Adipose tissue (tissue), 3 donors: ENCODE measurements around the gene NLRP9. TPM values are rescaled to one million over a fixed set of nuclear protein-coding genes. Genes with fewer than 3 reads are reported as not detected.

Experiments used
- H3K27ac ChIP-seq: one replicate; pipeline ENCODE4 v1.5.1; 2013; ENCODE audit warnings: low read depth, low read length
- WGBS, 3 donors: extraction: QIAGEN DNeasy Blood & Tissue Kit; methylation state at CpG; one replicate each; pipeline ENCODE4 v1.1.7; 2013; 5-methylcytosine and 5-hydroxymethylcytosine counted together
- polyA plus RNA-seq, 3 donors: library from polyadenylated mRNA; stranded (reverse); fragments of 200-250 nt; gene quantifications; one replicate each; pipeline ENCODE4 v1.2.3, GENCODE V29; 2013
- donor health status: healthy with polysubstance abuse.
- donor health status: Bipolar disorder and iron deficiency.
- donor health status: healthy.

NLRP9 gene
- polyA plus RNA-seq, 3 donors: not detected

- H3K27ac ChIP-seq: no peak overlapping the region
- 88 to 91% (median 90%) methylated on average over 12 of the region's 12 CpGs for WGBS, 3 donors
Measured at GRCh38 chr19:55667511-55667910, 70.7 kb downstream of the NLRP9 start.

GRCh38 chr19:55667006-55667381, 71.2 kb downstream of the NLRP9 start:
- H3K27ac ChIP-seq: no peak overlapping the region
- WGBS, 3 donors: 80 to 93% (median 87%) methylated on average over 4 of the region's 4 CpGs

GRCh38 chr19:55666343-55667005, 71.7 kb downstream of the NLRP9 start:
- WGBS, 3 donors: 85 to 91% (median 87%) methylated on average over 12 of the region's 12 CpGs
- H3K27ac ChIP-seq: no peak overlapping the region

DNA sequence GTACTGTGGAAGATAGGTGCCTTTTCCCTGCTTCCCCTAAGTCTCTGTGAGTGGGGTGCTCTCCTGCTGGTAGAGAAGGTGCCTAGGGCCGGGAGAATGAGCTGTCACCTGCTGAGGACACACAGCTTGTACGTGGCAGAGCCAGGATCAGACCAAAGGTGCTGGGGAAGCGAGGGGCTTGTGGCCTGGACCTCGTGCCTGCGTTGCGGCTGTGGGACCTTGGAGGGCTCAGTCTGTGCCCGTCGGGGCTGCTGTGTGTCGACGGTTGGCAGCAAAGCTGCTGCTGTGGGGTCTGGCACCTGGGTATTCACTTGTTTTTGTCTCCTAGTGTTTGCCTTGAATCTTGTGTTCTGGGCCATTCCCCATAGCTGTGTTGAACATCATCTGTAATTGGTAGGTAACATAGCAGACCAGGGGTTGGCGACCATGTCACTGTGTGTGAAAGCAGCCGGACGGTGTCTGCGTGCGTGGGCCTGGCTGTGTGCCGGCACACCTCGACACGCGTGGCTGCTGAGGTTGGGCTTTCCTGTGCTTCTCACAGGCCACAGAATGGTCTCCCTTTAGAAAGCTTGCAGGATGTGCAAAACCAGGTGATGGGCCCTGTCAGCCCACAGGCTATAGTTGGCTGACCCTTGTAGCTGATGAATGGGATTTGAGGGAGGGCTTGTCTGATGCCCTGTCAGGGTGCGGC, 74.2 kb downstream of the NLRP9 start:
- no peak overlapping the region for H3K27ac ChIP-seq
- 89 to 90% (median 89%) methylated on average over 20 of the region's 20 CpGs for WGBS, 3 donors

DNA sequence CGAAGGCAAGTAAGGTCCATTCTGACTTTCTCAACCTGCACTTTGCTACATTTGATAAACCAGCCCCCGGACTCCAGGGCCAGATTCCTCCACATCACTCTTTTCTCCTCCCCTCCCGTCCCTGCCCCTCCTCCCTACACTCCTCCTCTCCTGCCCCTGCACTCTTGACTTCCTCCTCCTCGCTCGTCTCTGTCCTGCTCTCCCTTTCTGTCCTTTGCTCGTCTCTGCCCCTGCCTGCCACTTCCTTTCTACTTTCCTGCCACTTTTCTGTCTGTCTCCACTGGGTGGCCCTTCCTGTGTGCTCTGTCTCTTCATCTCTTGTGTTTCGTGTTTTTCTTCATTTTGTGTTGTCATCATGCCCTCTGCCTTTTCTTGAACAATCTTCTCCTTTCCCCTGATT, 76.4 kb downstream of the NLRP9 start:
- 62 to 71% (median 67%) methylated on average over 7 of the region's 7 CpGs for WGBS, 3 donors
- H3K27ac ChIP-seq: no peak overlapping the region

GRCh38 chr19:55660991-55661390, 77.2 kb downstream of the NLRP9 start:
- H3K27ac ChIP-seq: no peak overlapping the region
- 74 to 83% (median 80%) methylated on average over 12 to 16 of the region's 16 CpGs for WGBS, 3 donors

GRCh38 chr19:55660404-55660803, 77.8 kb downstream of the NLRP9 start:
- WGBS, 3 donors: 81 to 89% (median 85%) methylated on average over 10 to 12 of the region's 12 CpGs
- H3K27ac ChIP-seq: no peak overlapping the region

- 58 to 71% (median 59%) methylated on average over 9 of the region's 9 CpGs for WGBS, 3 donors
- H3K27ac ChIP-seq: no peak overlapping the region
Measured at GRCh38 chr19:55659822-55660221, 78.4 kb downstream of the NLRP9 start.

GRCh38 chr19:55658846-55659459, 79.2 kb downstream of the NLRP9 start:
- 88 to 92% (median 91%) methylated on average over 37 of the region's 37 CpGs for WGBS, 3 donors
- no peak overlapping the region for H3K27ac ChIP-seq

Other genes with a start within 250 kb of the NLRP9 start
- gene SSC5D, start 250.0 kb downstream of the NLRP9 start, polyA plus RNA-seq: 1 to 10 TPM in 2 of 3 donors, under 1 TPM in 1; 0.28 to 9.4 (median 3.9) TPM
- under 1 TPM in 2 of 3 donors, not detected in 1; 0.12 to 0.90 TPM for gene SBK2, start 201.3 kb downstream of the NLRP9 start, polyA plus RNA-seq
- gene SBK3, start 192.9 kb downstream of the NLRP9 start, polyA plus RNA-seq: 1 to 10 TPM in 2 of 3 donors, under 1 TPM in 1; 0.29 to 1.6 (median 1.2) TPM
- gene ZNF579, start 157.6 kb downstream of the NLRP9 start, polyA plus RNA-seq: 1 to 10 TPM; 3.7 to 7.8 (median 7.2) TPM
- gene FIZ1, start 138.9 kb downstream of the NLRP9 start, polyA plus RNA-seq: 1 to 10 TPM; 6.8 to 9.7 (median 8.4) TPM
- gene ZNF524, start 138.1 kb downstream of the NLRP9 start, polyA plus RNA-seq: 10 to 100 TPM; 27.9 to 60.9 (median 35.5) TPM
- gene ZNF865, start 132.8 kb downstream of the NLRP9 start, polyA plus RNA-seq: 1 to 10 TPM; 3.8 to 6.8 (median 4.7) TPM
- 1 to 10 TPM; 2.6 to 7.0 (median 5.2) TPM for gene ZNF784, start 113.8 kb downstream of the NLRP9 start, polyA plus RNA-seq
- 10 to 100 TPM; 17.9 to 41.2 (median 26.1) TPM for gene ZNF580, start 97.4 kb downstream of the NLRP9 start, polyA plus RNA-seq
- gene ZNF581, start 94.8 kb downstream of the NLRP9 start, polyA plus RNA-seq: 10 to 100 TPM; 14.3 to 24.5 (median 18.1) TPM
- 10 to 100 TPM in 2 of 3 donors, 1 to 10 TPM in 1; 6.3 to 23.2 (median 17.8) TPM for gene CCDC106, start 90.2 kb downstream of the NLRP9 start, polyA plus RNA-seq
- 100 to 1,000 TPM in 1 of 3 donors, 10 to 100 TPM in 2; 54.3 to 122 (median 95.0) TPM for gene U2AF2, start 83.4 kb downstream of the NLRP9 start, polyA plus RNA-seq
- gene EPN1, start 63.2 kb downstream of the NLRP9 start, polyA plus RNA-seq: 100 to 1,000 TPM in 1 of 3 donors, 10 to 100 TPM in 2; 71.6 to 117 (median 89.0) TPM
- not detected for gene RFPL4A, start 20.7 kb upstream of the NLRP9 start, polyA plus RNA-seq
- gene RFPL4AL1, start 30.7 kb upstream of the NLRP9 start, polyA plus RNA-seq: not detected
- under 1 TPM in 1 of 3 donors, not detected in 2; 0.03 TPM for gene NLRP11, start 93.6 kb upstream of the NLRP9 start, polyA plus RNA-seq
- not detected for gene NLRP4, start 98.1 kb upstream of the NLRP9 start, polyA plus RNA-seq
- gene NLRP13, start 193.9 kb upstream of the NLRP9 start, polyA plus RNA-seq: not detected
- gene NLRP8, start 209.4 kb upstream of the NLRP9 start, polyA plus RNA-seq: not detected
- gene NLRP5, start 248.4 kb upstream of the NLRP9 start, polyA plus RNA-seq: not detected